Body of pancreas (tissue), 4 donors: ENCODE results near the gene CACNA1S.

ENCODE experiments used
- POLR2A ChIP-seq, 3 donors: fragments of 450-650 bp; IDR thresholded peaks; one replicate each; pipeline ENCODE4 v1.6.1; 2016; ENCODE audit warnings: antibody characterized with exemption in 3 of 3, mild to moderate bottlenecking in 2 of 3
- TF ChIP-seq, protein P1 (sequence below), 7 experiments: fragments of 450-650 bp in 4 of 7; fragments of 200-600 bp in 3 of 7; sonication (generic) in 3 of 7; IDR thresholded peaks; one replicate each; pipeline ENCODE4 v1.5.1; 2016 to 2019; ENCODE audit warnings: antibody characterized with exemption in 7 of 7

DNA sequence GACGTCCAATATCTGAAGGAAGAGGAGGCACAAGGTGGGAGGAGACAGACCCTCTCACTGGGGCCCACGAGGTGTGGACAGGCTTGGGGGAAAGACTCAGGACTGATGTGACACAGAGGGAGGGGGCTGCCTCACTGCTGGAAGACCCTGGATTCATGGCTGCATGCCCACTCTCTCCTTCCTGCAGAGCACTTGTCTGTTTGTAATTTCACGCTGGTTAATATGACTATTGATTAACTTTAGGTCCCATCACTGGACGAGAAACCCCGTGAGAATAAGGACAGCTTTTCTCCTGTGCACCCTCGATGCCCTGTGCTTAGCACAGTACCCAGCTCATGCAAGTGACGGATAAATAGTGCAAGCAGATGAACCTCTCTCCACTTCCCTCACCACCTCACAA, 35.1 kb downstream of the CACNA1S start:
- TF ChIP-seq, protein P1, sequence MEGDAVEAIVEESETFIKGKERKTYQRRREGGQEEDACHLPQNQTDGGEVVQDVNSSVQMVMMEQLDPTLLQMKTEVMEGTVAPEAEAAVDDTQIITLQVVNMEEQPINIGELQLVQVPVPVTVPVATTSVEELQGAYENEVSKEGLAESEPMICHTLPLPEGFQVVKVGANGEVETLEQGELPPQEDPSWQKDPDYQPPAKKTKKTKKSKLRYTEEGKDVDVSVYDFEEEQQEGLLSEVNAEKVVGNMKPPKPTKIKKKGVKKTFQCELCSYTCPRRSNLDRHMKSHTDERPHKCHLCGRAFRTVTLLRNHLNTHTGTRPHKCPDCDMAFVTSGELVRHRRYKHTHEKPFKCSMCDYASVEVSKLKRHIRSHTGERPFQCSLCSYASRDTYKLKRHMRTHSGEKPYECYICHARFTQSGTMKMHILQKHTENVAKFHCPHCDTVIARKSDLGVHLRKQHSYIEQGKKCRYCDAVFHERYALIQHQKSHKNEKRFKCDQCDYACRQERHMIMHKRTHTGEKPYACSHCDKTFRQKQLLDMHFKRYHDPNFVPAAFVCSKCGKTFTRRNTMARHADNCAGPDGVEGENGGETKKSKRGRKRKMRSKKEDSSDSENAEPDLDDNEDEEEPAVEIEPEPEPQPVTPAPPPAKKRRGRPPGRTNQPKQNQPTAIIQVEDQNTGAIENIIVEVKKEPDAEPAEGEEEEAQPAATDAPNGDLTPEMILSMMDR (IDR thresholded peaks at IDR 0.05): no peak
- TF ChIP-seq POLR2A (IDR thresholded peaks at IDR 0.05): no peak
